ENCODE results near the gene CMTM8.

The CMTM8 gene

DNA sequence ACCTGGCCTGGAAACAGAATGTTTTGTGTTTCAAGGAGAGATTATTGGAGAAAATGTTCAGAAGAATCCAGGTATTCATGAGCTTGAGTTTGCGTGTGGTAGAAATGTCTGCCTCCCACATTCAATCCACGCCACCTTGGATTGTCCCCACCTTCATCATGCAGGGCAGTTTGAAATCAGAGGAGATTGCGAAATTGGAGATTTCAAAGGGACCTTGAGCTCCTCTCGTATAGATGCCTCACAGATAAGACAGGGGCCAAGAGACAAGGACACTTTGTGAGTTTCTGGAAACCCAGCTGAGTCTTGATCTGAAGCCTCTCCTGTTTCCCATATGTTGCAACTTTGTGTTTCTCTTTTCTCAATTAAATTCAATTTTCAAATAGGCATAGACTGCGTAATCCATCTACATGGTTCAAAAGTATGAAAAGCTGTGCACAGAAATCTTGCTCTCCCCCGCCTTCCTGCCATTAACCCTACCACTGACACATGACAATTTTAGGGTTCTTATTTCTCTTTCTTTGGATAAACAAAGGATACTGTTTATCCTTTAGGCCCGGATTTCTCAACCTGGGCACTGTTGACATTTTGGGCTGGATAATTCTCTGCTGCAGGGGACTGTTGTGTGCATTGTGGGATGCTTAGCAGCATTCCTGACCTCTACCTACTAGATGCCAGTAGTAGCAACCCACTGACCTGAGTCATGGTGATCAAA, 53.8 kb downstream of the CMTM8 start:
- H3K27ac ChIP-seq (ENCODE audit: low read length): no peak overlapping the region
- no peaks in the 10 kb centered on the region for H3K27me3 ChIP-seq (ENCODE audit: control insufficient read depth, insufficient read depth, low read length)
- H3K4me1 ChIP-seq (ENCODE audit: control insufficient read depth, insufficient read depth, low read length): no peaks in the 10 kb centered on the region
- DNase-seq (ENCODE audit: low read depth, low spot score): no peak
- H3K4me3 ChIP-seq (ENCODE audit: low read length): no peak overlapping the region
- no CpG with 5 or more reads among the region's 7 CpGs for WGBS (ENCODE audit: insufficient coverage, insufficient read length)
- no peaks in the 10 kb centered on the region for H3K9me3 ChIP-seq (ENCODE audit: control insufficient read depth, insufficient read depth, low read length)
- H3K36me3 ChIP-seq (ENCODE audit: control insufficient read depth, insufficient read depth, low read length): no peaks in the 10 kb centered on the region

GRCh38 chr3:32293903-32294302, 55.4 kb downstream of the CMTM8 start:
- no peak overlapping the region for H3K4me3 ChIP-seq (ENCODE audit: low read length)
- H3K27ac ChIP-seq (ENCODE audit: low read length): no peak overlapping the region
- no peak for DNase-seq (ENCODE audit: low read depth, low spot score)
- no peaks in the 10 kb centered on the region for H3K4me1 ChIP-seq (ENCODE audit: control insufficient read depth, insufficient read depth, low read length)
- no peaks in the 10 kb centered on the region for H3K9me3 ChIP-seq (ENCODE audit: control insufficient read depth, insufficient read depth, low read length)
- H3K27me3 ChIP-seq (ENCODE audit: control insufficient read depth, insufficient read depth, low read length): no peaks in the 10 kb centered on the region
- WGBS (ENCODE audit: insufficient coverage, insufficient read length): no CpG with 5 or more reads among the region's 3 CpGs
- H3K36me3 ChIP-seq (ENCODE audit: control insufficient read depth, insufficient read depth, low read length): no peaks in the 10 kb centered on the region

- no peaks in the 10 kb centered on the region for H3K27me3 ChIP-seq (ENCODE audit: control insufficient read depth, insufficient read depth, low read length)
- no peaks in the 10 kb centered on the region for H3K9me3 ChIP-seq (ENCODE audit: control insufficient read depth, insufficient read depth, low read length)
- H3K4me3 ChIP-seq (ENCODE audit: low read length): no peak overlapping the region
- H3K27ac ChIP-seq (ENCODE audit: low read length): no peak overlapping the region
- WGBS (ENCODE audit: insufficient coverage, insufficient read length): no CpG with 5 or more reads among the region's 8 CpGs
- DNase-seq (ENCODE audit: low read depth, low spot score): peak; percentile 68
- no peaks in the 10 kb centered on the region for H3K36me3 ChIP-seq (ENCODE audit: control insufficient read depth, insufficient read depth, low read length)
- no peaks in the 10 kb centered on the region for H3K4me1 ChIP-seq (ENCODE audit: control insufficient read depth, insufficient read depth, low read length)
Measured at GRCh38 chr3:32296251-32297204, 58.0 kb downstream of the CMTM8 start.

DNA sequence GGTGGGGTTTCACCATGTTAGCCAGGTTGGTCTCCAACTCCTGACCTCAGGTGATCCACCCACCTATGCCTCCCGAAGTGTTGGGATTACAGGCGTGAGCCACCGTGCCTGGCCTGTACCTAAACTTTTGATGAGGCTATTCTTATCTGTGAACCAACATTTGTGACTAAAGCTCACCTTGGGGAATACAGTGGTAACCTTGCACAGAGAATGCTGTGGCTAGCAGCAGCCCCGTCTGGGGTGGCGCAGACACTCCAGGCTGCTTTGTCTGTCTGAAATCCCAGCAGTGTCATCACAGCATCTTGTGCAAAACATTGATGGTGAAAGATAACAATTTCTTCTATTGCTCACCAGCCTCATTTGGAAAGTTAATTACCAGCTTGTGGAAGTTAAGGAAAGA, 58.9 kb downstream of the CMTM8 start:
- Histone ChIP-seq H3K9me3 (ENCODE audit: control insufficient read depth, insufficient read depth, low read length) (no peaks in the 10 kb centered on the region), H3K4me1 (ENCODE audit: control insufficient read depth, insufficient read depth, low read length) (no peaks in the 10 kb centered on the region), H3K4me3 (ENCODE audit: low read length) (no peak overlapping the region), H3K36me3 (ENCODE audit: control insufficient read depth, insufficient read depth, low read length) (no peaks in the 10 kb centered on the region), H3K27me3 (ENCODE audit: control insufficient read depth, insufficient read depth, low read length) (no peaks in the 10 kb centered on the region), H3K27ac (ENCODE audit: low read length) (no peak overlapping the region)
- no peak for DNase-seq (ENCODE audit: low read depth, low spot score)
- WGBS (ENCODE audit: insufficient coverage, insufficient read length): no CpG with 5 or more reads among the region's 5 CpGs

DNA sequence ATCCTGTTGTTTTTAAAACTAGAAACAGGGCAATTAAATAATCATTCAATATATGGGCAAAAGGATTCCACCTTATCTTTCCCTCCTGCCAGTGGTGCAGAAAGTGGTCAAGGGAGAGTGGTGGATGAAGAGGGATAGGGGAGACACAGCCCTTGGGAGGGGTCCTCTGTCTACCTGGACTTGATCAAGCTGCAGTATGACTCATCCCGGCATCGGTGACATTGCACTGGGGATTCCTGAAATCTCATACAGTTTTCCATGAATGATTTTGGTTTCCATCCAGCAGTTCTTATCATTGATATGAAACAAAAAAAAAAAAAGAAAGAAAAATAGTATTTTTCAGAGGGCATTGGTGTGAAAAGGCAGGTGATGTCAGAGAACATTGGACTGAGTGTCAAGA, 62.9 kb downstream of the CMTM8 start:
- Histone ChIP-seq H3K27ac (ENCODE audit: low read length) (no peak overlapping the region), H3K4me3 (ENCODE audit: low read length) (no peak overlapping the region), H3K36me3 (ENCODE audit: control insufficient read depth, insufficient read depth, low read length) (no peaks in the 10 kb centered on the region), H3K27me3 (ENCODE audit: control insufficient read depth, insufficient read depth, low read length) (no peaks in the 10 kb centered on the region), H3K4me1 (ENCODE audit: control insufficient read depth, insufficient read depth, low read length) (peaks cover 1% of the 10 kb centered on the region; the same call in 1 of the 2 replicates), H3K9me3 (ENCODE audit: control insufficient read depth, insufficient read depth, low read length) (no peaks in the 10 kb centered on the region)
- no CpG with 5 or more reads among the region's 2 CpGs for WGBS (ENCODE audit: insufficient coverage, insufficient read length)
- DNase-seq (ENCODE audit: low read depth, low spot score): no peak

GRCh38 chr3:32302601-32303398, 64.3 kb downstream of the CMTM8 start:
- Histone ChIP-seq H3K4me1 (ENCODE audit: control insufficient read depth, insufficient read depth, low read length) (peaks cover 1% of the 10 kb centered on the region; the same call in 1 of the 2 replicates), H3K9me3 (ENCODE audit: control insufficient read depth, insufficient read depth, low read length) (no peaks in the 10 kb centered on the region), H3K27me3 (ENCODE audit: control insufficient read depth, insufficient read depth, low read length) (no peaks in the 10 kb centered on the region), H3K36me3 (ENCODE audit: control insufficient read depth, insufficient read depth, low read length) (no peaks in the 10 kb centered on the region), H3K27ac (ENCODE audit: low read length) (no peak overlapping the region), H3K4me3 (ENCODE audit: low read length) (no peak overlapping the region)
- no peak for DNase-seq (ENCODE audit: low read depth, low spot score)
- WGBS (ENCODE audit: insufficient coverage, insufficient read length): no CpG with 5 or more reads among the region's 7 CpGs

DNA sequence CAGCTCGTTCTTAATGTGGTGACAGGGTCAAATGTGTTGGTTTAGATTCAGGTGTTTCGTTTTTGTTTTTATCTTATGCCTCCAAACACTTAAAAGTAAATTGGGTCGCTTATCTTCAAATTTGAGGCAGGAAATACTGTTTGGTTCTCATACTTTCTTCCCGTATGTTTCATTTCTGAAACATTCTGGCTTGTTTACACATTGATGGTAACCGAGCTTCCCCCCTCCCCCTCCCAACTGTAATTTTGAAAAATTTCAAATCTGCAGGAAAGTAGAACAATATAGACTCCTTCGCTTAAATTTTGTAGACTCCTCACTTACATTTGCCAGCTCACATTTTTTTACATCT, 64.9 kb downstream of the CMTM8 start:
- Histone ChIP-seq H3K4me3 (ENCODE audit: low read length) (no peak overlapping the region), H3K27ac (ENCODE audit: low read length) (no peak overlapping the region), H3K27me3 (ENCODE audit: control insufficient read depth, insufficient read depth, low read length) (no peaks in the 10 kb centered on the region), H3K36me3 (ENCODE audit: control insufficient read depth, insufficient read depth, low read length) (no peaks in the 10 kb centered on the region), H3K4me1 (ENCODE audit: control insufficient read depth, insufficient read depth, low read length) (peaks cover 1% of the 10 kb centered on the region; the same call in 1 of the 2 replicates), H3K9me3 (ENCODE audit: control insufficient read depth, insufficient read depth, low read length) (no peaks in the 10 kb centered on the region)
- DNase-seq (ENCODE audit: low read depth, low spot score): no peak
- WGBS (ENCODE audit: insufficient coverage, insufficient read length): no CpG with 5 or more reads among the region's 6 CpGs

DNA sequence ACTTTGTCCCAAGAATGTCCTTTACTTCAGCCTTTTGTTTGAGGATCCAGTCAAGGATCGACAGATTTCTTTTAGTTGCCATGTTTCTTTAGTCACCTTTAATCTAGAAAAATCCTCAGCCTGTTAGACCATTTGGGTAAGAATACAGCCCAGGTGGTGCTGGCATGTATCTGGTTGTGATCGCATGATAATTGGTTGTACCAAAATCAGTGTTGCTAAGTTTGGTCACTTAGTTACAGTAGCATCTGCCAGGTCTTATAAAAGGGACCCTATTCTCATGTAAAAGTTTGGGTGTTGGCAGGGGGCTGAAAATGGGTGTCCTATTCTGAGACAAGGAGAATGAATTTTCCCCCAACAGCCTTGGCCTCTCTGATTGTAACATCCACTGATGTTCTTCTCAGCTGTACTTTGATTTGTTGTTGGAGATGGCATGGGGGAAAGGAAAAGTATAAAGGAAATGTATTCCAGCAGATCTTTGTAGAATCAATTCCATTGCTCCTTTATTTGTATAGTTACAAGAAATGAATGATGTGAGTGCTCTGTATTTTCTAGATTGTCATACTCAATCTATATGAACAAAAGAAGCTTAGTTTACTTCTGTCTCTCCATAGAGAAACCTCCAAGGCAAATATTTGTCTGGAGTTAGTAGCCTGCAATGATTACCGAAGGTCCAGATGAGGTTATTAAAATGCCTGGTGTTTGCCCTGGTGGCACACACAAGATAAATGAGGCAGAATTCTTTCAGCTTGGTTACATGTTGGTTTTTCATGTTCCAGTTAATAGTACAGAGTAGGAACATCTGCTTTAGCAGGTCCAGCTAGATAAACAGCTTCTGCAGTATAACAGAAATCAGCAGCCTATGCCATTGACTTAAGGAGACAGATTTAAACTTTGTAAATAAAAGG, 65.7 kb downstream of the CMTM8 start:
- WGBS (ENCODE audit: insufficient coverage, insufficient read length): no CpG with 5 or more reads among the region's 3 CpGs
- Histone ChIP-seq H3K9me3 (ENCODE audit: control insufficient read depth, insufficient read depth, low read length) (no peaks in the 10 kb centered on the region), H3K4me3 (ENCODE audit: low read length) (no peak overlapping the region), H3K27me3 (ENCODE audit: control insufficient read depth, insufficient read depth, low read length) (no peaks in the 10 kb centered on the region), H3K36me3 (ENCODE audit: control insufficient read depth, insufficient read depth, low read length) (no peaks in the 10 kb centered on the region), H3K27ac (ENCODE audit: low read length) (no peak overlapping the region), H3K4me1 (ENCODE audit: control insufficient read depth, insufficient read depth, low read length) (peaks cover 1% of the 10 kb centered on the region; the same call in 1 of the 2 replicates)
- no peak for DNase-seq (ENCODE audit: low read depth, low spot score)

GRCh38 chr3:32305361-32305876, 66.9 kb downstream of the CMTM8 start:
- no CpG with 5 or more reads among the region's 2 CpGs for WGBS (ENCODE audit: insufficient coverage, insufficient read length)
- Histone ChIP-seq H3K36me3 (ENCODE audit: control insufficient read depth, insufficient read depth, low read length) (no peaks in the 10 kb centered on the region), H3K4me1 (ENCODE audit: control insufficient read depth, insufficient read depth, low read length) (peaks cover 1% of the 10 kb centered on the region; the same call in 1 of the 2 replicates), H3K4me3 (ENCODE audit: low read length) (no peak overlapping the region), H3K9me3 (ENCODE audit: control insufficient read depth, insufficient read depth, low read length) (no peaks in the 10 kb centered on the region), H3K27me3 (ENCODE audit: control insufficient read depth, insufficient read depth, low read length) (no peaks in the 10 kb centered on the region), H3K27ac (ENCODE audit: low read length) (no peak overlapping the region)
- DNase-seq (ENCODE audit: low read depth, low spot score): no peak

All from iPS DF 6.9 (cell line).